GM21528 (cell line): Measurements from ENCODE around the gene ARHGEF26.
"Not testable (repeated sequence)": the region's sequence is repeated elsewhere in the genome, so short reads cannot be mapped to it uniquely, and the experiment has no call there.

Source experiments
- ATAC-seq: cut with Tn5 transposase; IDR thresholded peaks from one replicate; pipeline ENCODE4 v1.9.1; 2021; ENCODE audit warnings: mild to moderate bottlenecking, moderate library complexity; ENCODE audit not compliant: unreplicated experiment, low FRiP score

Gene ARHGEF26, protein sequence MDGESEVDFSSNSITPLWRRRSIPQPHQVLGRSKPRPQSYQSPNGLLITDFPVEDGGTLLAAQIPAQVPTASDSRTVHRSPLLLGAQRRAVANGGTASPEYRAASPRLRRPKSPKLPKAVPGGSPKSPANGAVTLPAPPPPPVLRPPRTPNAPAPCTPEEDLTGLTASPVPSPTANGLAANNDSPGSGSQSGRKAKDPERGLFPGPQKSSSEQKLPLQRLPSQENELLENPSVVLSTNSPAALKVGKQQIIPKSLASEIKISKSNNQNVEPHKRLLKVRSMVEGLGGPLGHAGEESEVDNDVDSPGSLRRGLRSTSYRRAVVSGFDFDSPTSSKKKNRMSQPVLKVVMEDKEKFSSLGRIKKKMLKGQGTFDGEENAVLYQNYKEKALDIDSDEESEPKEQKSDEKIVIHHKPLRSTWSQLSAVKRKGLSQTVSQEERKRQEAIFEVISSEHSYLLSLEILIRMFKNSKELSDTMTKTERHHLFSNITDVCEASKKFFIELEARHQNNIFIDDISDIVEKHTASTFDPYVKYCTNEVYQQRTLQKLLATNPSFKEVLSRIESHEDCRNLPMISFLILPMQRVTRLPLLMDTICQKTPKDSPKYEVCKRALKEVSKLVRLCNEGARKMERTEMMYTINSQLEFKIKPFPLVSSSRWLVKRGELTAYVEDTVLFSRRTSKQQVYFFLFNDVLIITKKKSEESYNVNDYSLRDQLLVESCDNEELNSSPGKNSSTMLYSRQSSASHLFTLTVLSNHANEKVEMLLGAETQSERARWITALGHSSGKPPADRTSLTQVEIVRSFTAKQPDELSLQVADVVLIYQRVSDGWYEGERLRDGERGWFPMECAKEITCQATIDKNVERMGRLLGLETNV

DNA sequence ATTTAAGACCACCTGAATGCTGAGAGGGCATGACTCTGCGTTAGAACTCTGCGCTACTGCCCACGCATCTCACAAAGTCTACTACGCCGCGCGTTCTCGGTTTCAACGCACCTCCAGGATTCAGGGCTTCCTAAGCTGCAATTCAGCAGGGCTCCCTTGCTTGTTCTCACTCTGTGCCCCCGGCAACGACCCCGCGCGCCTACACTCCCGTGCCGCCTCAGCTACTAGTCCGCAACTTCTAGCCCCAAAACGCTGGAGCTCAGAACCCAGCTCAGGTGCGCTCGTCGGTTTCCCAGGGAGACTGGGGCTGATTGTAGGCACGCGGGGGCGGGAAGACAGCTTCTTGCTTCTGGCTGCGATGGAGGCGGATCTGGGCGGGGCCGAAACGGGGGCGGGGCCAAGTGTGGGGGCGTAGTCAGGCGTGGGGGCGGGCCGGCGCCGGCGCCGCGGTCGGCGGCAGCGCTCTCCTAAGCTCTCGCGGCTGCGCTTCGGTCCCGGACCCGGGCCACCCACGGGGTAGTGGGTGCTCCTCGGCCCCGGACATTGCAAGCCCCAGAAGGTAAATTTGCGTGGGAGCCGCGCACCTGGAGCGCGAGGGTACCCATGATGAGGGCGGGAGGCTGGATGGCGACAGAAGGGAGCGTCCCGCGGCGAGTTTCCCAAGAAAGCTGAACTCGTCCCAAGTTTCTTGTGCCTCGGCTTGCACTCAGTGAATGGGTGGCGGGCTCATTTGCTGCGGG, at the start of gene ARHGEF26:
Gene ARHGEF26, plus strand, starts transcription at position 430 of the 740 bp plus-strand sequence. CDS start 603 bp downstream, outside the sequence.
- peak; percentile 84 for ATAC-seq

DNA sequence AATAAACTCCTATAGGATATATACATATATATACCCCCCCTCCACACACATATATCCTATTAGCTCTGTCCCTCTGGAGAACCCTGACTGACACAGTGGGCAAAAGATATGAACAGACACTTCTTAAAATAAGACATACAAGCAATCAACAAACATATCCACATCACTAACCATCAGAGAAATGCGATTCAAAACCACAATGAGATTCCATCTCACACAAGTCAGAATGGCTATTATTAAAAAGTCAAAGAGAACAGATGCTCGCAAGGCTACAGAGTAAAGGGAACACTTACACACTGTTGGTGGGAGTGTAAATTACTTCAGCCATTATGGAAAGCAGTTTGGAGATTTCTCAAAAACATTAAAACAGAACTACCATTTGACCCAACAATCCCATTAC, 46.2 kb upstream of the ARHGEF26 start:
- no peak for ATAC-seq

DNA sequence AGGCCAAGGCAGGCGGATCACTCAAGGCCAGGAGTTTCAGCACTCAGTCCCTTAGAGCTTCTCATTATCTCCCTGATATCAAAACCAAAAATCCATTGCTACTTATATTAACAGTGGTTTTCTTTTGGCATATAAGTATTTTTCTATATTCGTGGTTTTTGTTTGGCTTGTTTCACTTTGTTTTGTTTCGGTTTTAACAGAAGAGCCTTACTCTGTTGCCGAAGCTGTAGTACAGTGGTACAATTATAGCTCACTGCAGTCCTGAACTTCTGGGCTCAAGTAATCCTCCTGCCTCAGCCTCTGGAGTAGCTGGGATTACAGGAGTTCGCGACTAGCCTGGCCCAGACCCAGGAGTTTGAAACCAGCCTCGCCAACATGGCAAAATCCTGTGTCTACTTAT, 42.5 kb upstream of the ARHGEF26 start:
- ATAC-seq, result no peak

DNA sequence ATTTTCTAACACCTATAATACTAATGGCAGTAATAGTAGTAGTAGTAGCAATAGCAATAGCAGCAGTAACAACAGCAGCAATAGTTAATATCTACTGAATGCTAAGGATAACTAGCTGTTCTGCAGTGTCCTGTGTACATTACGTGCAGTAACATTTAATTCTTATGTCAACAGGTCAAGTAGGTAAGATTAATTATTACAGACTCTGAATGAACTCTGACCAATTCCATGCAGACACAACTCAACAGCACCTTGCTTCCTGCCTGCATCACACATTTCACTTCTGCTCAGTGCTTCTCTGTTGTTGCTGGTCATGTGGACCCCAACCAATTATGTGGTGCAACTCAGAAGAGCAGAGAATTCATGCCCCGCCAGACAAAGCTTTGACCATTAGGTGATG, 39.9 kb upstream of the ARHGEF26 start:
- no peak for ATAC-seq

DNA sequence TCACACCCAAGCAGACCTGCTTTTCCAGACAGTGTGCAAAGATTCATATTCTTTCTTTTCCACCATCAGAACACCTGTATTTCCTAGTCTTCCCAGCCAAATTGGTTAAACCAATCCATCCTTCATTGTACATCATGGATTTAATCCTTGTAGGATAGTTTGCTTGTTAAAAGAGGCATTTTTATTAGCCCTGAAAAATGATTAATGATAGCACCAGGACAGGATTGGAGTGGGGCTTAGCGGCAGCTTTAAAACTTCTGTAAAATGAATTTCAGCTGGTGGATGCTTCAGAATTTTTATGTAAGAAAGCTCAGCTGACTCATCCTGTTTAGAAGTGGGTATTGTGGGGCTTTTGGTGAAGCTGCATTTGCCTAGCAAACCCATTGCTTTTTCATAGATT, 36.1 kb upstream of the ARHGEF26 start:
- ATAC-seq, result no peak

DNA sequence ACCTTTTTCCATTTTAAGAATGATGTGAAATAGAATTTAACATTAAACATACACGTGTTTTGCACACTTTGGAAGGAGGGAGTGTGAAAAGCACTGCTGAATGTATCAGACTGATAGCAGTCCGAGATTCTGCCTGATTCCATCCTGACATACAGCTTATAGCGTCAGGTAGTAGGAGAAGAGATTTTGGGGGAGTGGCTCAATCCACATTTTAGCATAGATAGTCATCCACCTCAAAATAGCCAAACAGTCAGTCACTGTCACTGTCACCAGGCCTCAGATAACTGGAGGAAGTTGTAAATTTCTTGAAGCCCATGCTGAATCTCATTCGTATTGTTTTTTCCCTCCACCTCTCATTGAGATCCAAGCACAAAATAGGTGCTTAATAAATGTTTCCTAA, 35.4 kb upstream of the ARHGEF26 start:
- no peak for ATAC-seq

DNA sequence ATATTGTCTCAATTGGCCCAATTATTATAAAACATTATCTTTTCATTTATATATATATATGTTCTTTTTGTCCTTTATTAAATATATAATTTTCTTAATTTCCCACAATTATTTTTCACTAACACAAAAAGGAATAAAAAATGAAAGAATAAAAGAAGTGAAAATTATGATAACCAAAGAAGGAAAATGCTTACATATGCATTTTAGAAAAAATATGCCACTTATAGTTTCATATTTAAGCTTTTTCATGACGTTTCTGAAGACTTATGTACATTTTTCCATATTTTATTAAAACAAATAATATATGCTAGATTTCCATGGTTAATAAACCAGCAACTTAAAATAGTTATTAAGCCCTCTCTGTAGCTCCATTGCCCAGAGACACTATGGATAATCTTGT, 34.9 kb upstream of the ARHGEF26 start:
- no peak for ATAC-seq

DNA sequence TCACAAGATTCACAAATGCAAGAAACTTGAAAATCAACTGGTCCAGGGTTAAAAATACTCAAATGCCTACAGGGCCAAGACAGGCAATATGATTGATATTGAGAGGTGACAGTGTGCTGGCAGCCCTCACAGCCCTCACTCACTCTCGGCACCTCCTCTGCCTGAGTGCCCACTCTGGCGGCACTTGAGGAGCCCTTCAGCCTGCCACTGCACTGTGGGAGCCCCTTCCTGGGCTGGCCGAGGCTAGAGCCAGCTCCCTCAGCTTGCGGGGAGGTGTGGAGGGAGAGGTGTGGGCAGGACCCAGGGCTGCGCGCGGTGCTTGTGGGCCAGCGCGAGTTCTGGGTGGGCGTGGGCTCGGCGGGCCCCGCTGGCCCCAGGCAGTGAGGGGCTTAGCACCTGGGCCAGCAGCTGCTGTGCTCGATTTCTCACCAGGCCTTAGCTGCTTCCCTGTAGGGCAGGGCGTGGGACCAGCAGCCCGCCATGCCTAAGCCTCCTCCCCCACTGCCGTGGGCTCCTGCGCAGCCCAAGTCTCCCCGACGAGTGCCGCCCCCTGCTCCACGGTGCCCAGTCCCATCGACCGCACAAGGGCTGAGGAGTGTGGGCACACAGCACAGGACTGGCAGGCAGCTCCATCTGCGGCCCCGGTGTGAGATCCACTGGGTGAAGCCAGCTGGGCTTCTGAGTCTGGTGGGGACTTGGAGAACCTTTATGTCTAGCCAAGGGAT, 33.3 kb upstream of the ARHGEF26 start:
- not testable (repeated sequence) for ATAC-seq

DNA sequence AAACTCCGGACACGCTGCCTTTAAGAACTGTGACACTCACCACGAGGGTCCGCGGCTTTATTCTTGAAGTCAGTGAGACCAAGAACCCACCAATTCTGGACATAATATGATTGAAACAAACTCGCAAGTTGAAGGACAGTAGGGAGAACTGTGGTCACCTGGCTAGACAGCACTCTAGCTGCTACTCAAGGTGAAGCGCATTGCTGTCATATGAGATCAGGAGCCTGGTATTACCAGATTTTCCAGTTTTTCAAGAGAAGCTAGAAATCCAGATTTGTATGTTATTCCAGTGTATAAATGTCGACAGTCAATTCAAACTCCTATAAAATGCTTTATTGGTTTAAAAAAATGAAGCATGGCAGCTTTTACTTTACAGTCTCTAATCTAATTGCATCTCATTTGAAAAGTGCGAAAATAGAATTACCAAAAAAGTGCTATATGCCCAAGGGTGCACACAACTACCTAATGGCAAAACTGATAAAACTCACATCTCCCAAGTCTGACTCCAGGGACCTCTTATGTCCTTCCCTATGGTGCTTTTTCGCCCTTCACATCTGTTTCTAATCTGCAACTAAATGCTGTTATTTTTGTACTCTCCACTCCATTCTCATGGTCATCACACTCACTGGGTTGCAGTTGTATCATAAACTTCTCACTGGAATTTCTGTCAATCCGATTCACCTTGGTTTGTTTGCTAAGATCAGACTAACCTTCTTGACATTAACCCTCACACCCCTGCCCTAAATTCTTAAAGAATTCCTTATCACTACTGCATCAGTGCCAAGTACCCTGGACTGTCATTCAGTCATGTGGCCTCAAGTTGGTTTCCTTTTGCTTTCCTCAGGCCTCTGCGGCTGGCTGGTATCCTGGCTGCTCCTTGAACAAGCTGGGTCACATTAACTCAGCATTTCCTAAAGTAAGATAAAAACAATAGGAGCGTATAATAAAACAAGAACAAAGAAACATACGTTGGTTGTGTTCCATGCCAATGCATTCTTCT, 31.5 kb upstream of the ARHGEF26 start:
- no peak for ATAC-seq

DNA sequence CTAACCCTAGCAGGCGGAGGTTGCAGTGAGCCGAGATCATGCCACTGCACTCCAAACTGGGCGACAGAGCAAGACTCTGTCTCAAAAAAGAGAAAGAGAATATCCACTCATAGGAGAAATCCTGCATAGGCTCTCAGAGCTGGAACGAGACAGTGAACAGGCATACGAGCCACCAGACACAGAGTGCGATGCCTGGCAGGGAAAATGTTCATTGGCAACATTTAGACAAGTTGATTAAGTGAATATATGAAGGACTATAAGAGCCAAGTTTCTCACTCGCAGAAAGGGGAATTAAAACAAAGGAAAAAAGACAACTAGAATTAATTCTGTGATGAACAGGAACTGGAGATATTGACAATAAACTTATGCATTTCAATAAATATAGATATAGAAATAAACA, 27.1 kb upstream of the ARHGEF26 start:
- no peak for ATAC-seq

DNA sequence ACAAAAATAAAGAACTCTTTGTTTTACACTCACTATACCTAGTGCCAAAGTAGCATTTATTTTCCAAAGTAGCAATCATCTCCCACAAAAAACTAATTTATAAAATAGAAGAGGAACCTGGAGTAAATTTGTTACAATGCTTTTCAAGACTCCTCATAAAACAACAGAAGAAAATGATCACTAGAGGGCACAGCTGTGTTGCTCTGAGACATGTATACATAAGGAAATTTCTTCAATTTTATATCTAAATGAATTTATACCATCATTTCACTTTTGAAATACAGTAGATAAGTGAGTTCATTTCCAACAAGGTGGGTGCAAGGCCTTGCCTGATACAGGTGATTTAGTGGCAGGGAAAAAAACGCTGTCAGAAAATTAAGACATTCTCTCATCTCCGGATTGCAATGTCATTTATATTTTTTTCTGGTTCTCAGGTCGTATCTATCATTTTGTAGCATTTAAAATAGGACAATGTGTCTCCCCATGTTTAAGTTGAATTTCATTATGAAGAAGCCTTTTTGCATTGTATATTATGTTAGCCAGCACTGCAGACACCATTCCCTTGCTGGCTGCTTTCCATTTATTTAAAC, 25.3 kb upstream of the ARHGEF26 start:
- ATAC-seq, result no peak

DNA sequence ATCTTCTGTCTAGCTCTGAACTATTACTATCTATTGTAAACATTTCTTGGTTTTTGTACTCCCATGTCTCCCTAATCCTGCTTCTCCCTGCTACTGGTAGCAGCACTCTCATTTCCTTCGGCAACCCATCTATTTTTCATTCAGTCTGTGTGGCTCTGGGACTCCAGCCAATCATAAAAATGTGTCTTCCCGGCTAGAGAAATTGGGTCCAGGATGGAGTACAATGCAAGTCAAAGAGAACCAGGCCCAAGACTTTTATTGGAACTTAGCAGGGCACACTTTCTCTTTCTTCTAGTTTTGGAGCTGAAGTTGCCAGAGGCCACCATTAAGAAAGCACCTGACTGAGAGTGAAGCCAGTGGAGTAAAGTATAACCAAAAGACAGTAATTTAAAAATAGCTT, 22.8 kb upstream of the ARHGEF26 start:
- ATAC-seq, result no peak

DNA sequence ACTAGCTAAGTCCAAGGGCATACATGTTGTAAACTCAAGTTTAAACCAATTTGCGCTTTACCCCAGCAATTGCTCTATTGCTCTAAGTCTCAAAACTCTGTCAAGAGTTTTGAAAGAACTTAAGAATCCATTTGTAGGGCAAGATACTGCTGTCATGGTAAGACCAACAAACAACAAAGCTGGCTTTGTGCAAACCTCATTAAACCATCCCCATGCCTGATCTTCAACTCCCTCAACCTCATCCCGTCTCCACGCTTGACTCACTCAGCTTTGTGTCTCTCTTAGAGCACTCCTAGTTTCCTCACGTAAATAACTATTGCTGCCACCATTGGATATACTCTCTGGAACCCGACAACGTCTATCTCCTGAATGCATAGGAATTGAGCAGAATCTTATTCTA, 20.6 kb upstream of the ARHGEF26 start:
- no peak for ATAC-seq

DNA sequence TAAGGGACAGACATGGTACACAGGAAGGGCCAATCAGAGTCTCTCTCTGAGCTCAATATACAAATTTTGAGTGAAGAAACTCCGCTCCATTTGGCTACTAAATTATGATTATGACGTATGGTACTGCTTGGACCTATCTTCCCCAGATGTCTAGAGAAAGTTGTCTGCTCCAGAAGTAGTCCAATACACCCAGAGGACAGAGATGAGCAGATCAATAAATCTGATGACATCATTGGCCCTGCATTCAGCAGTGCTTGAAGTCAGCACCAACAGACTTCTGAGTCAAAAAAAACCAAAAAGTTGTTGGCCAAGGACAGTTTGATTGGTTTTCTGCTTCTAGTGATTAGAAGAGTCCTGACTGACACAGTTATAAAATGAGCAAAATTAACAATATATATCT, 19.9 kb upstream of the ARHGEF26 start:
- no peak for ATAC-seq

DNA sequence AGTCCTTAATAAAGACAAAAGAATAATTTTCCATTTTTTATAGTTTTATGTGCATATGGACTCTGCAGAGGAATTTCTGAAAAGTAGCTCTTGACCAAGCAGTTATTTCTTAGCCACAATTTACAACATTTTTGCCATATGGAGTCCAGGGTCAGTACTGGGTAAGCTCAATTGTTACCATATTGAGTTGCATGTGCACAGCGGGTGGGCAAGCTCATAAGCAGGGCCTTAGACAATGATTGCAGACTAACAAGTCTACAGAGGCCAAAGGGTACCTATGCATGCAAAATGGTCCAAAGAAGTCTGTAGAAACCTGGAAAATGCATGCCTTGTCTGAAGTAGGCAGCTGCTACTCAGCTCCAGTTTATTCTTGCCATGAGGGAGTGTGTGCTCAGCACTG, 19.0 kb upstream of the ARHGEF26 start:
- no peak for ATAC-seq

DNA sequence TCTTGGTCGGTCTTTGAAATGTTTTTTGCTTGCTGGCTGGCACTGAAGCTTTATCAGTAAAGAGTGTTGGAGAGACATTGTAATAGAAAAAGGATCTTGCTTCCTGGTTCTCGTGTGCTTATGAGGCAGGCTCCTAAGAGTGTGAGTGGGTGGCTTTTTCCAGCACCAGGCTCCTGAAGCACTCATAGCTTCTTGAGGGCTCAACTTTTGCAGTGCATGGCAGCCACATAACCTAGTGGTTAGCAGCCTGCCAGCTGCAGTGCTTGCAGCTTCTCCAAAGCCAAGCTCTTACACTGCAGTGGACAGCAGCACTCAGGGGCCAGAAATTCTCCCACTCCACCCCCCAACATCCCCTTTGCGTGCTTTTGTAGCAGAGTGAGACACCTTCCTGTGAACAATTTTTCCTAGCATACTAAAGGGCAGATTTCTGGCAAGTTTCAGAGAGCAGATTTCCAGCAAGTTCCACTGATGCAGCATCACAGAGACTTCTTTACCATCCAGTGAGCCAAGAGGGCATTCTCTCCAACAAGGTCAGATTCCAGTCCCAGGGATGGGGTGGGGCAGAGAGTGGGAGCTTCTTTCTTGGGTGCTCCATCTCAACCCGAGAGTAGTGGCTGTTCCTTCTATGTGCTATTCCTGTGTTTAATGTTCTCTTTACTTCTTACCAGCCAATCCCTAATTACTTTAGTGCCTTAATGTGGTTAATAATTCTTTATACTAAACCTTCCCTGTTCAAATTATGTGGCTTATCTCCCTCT, 15.8 kb upstream of the ARHGEF26 start:
- ATAC-seq, result no peak

DNA sequence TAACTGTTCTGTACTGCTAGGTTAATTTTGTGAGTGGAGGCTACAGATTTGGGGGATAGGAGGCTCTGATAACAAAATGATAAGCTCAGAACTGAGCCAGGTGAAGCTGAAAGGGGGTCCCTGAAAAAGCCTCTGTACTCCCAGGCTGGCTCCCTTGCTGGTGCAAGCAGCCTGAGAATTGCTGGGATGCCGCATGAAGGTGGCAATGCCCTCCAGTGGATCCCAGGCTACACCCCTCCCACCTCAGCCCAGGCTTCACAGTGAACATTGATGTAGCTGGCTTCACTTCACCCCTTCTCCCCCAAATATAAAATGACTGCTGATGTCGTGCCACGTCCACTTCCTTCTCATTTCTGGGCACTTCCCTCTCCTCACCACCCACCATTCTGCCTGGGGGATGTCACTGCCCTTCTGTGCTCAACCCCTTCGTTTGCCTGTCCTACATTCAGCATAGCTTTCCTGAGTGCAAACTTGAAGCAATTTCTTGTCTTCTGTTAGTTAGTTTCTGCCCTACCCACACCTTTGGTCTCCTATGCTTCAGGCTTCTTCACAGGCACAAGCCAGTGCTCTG, 9.7 kb upstream of the ARHGEF26 start:
- no peak for ATAC-seq
